Caki2 (cell line): ENCODE measurements around the gene ST8SIA2. TPM values are rescaled to one million over a fixed set of nuclear protein-coding genes. Genes with fewer than 3 reads are reported as not detected.

ENCODE experiments used
- DNase-seq: peaks from one replicate; pipeline ENCODE4 v3.0.0-alpha.2; 2015; ENCODE audit warnings: low read depth
- in situ Hi-C: cut with HindIII; loops from 2 replicates; pipeline ENCODE4 v1.10.0; 2016; ENCODE audit warnings: low sequenced_read_pairs, low pct_unique_long_range_greater_than_20kb, mixed read lengths
- total RNA-seq: library from RNA; depleted of rRNA; stranded (reverse); fragments of >200 nt; shearing (Covaris generic); gene quantifications from 2 replicates; pipeline ENCODE4 v1.2.3, GENCODE V29; 2014; ENCODE audit warnings: low replicate concordance

The ST8SIA2 gene
- total RNA-seq, 1 experiment from 2014 or later = not detected

DNA sequence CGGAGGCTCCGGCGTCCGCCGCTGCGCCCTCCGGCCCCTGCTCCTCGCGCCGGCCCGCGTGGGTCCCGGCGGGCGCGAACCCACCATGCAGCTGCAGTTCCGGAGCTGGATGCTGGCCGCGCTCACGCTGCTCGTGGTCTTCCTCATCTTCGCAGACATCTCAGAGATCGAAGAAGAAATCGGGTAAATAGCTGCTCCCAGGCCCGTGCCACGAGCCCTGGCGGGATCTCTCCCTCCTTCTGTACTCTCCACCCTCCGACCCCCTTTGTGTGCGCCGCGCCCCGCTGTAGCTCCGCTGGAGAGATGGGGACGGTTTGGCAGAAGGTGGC is 263 bp downstream of the ST8SIA2 start:
- in situ Hi-C loops = no loop called here
- no peak for DNase-seq

GRCh38 chr15:92394309-92395097 is 822 bp downstream of the ST8SIA2 start:
- in situ Hi-C loops = no loop called here

GRCh38 chr15:92395098-92395635 is 1.5 kb downstream of the ST8SIA2 start:
- in situ Hi-C loops = no loop called here
- no peak for DNase-seq

More at GRCh38 chr15:92394309-92395097, 822 bp downstream of the ST8SIA2 start:
- DNase-seq = no peak

DNA sequence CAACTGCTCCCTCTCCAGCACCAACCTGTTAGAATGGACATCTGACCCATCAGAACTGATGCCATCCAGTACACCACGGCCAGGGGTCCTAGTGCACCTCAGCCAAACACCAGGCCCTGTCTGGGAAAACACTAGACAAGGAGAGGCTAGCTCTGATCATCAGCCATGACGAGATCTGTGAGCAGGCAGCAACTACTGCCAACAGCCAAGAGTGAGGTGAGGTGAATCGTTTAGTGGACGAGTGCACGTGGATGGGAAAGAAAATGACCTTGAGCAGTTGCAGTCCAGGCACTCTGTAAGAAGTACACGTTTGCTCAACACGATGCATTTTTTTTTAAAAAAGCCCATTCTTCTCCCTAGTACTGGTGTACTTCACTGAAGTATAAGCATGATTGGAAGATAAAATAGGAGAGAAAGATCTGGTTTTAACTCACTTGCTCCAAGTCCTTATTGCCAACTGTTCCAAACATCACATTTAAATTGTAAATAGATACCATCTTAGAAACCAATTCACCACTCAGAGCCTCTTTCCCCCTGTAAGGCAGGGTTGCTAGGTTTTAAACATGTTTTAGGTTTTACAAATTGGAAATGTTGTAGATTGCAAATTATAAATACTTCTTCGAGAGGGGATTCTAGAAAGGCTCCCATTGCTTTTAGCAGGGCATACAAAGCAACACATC is 5.7 kb downstream of the ST8SIA2 start:
- in situ Hi-C loops = no loop called here
- no peak for DNase-seq

GRCh38 chr15:92400573-92400972 is 6.9 kb downstream of the ST8SIA2 start:
- no peak for DNase-seq
- in situ Hi-C loops = no loop called here

- in situ Hi-C loops = no loop called here
- DNase-seq = no peak
These were observed 7.5 kb downstream of the ST8SIA2 start for GRCh38 chr15:92400980-92401787.

DNA sequence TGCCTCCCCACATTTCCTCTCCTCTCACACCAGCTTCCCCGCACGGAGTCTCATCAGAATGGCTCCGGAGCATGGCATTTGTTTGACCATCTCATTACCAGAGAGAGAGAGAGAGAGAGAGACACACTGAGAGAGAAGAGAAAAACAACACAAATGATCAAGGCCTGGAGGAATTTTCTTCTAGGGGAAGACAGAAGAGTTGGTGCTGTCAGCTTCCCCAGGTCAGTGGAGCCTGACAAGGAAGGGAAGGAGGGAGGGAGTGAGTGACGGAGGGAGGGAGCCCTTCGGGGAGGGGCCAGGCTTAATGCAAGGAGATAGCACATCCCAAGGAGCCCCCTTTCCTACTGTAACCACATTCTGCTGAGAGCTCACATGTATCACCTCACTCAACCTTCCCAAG is 9.1 kb downstream of the ST8SIA2 start:
- in situ Hi-C loops = no loop called here
- no peak for DNase-seq

- no peak for DNase-seq
These were observed 12.3 kb downstream of the ST8SIA2 start for GRCh38 chr15:92405942-92406341.

GRCh38 chr15:92407321-92407720 is 13.6 kb downstream of the ST8SIA2 start:
- DNase-seq = no peak
- in situ Hi-C loops = no loop called here

More at GRCh38 chr15:92405942-92406341, 12.3 kb downstream of the ST8SIA2 start:
- in situ Hi-C loops = no loop called here

GRCh38 chr15:92407916-92408315 is 14.2 kb downstream of the ST8SIA2 start:
- in situ Hi-C loops = no loop called here
- no peak for DNase-seq

DNA sequence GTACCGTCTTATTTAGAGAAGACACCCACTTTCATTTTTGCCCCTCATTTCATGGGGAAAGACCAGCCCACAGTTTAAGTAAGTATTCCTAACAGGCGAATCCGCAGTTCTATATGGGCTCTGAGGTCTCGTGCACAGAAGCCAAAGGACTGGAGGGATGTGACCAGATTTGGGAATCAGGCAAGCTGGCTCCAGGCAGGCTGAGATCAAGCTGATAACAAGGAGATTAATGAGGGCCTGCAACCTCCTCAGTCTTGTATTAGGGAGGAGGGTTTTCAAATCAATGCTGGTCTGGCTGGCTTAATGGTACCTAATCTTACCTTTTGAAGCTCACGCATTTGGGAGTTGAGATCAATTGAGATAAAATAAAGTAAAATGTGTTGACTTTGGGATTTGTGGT is 15.3 kb downstream of the ST8SIA2 start:
- in situ Hi-C loops = no loop called here
- DNase-seq = no peak

DNA sequence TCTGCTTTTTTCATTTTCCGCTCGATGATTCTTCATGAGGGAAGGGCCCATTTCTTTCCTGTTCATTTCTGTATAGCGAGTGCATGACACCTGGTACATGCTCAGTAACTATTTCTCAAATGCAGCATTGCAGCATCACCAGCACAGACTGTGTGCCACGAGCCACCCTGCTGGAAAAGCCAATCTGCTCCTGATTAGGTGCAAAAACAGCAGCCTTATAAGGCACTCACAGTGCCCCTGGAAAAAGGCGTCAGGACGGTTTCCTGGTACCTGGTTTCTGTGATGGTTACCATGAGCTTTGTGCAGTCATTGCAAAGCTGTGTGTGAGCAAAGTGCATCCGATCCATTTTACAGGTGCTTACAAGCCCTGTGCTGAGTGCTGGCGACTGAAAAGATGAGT is 15.8 kb downstream of the ST8SIA2 start:
- in situ Hi-C loops = no loop called here
- DNase-seq = no peak

DNA sequence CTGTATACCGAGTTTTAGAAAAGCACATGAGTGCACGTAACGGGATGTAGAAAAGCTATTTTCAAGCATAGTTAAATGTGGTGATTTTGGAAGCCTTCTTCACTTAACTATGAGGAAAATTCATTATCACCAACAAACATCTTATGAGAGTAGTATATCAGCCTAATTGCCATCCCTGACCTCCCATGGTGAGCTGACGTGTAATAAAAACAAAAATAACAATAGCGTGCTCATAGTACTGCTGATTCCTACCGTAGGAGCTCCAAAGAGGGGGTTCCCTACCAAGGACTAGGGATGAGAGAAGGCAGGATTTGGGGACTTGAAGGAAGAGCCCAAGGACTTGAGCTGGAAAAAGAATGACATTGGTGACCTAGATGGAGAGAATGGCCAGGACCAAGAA is 16.9 kb downstream of the ST8SIA2 start:
- in situ Hi-C loops = no loop called here
- DNase-seq = no peak

GRCh38 chr15:92411256-92411655 is 17.6 kb downstream of the ST8SIA2 start:
- DNase-seq = no peak
- in situ Hi-C loops = no loop called here

- no peak for DNase-seq
- in situ Hi-C loops = no loop called here
These were observed 19.8 kb downstream of the ST8SIA2 start for GRCh38 chr15:92413510-92413909.

DNA sequence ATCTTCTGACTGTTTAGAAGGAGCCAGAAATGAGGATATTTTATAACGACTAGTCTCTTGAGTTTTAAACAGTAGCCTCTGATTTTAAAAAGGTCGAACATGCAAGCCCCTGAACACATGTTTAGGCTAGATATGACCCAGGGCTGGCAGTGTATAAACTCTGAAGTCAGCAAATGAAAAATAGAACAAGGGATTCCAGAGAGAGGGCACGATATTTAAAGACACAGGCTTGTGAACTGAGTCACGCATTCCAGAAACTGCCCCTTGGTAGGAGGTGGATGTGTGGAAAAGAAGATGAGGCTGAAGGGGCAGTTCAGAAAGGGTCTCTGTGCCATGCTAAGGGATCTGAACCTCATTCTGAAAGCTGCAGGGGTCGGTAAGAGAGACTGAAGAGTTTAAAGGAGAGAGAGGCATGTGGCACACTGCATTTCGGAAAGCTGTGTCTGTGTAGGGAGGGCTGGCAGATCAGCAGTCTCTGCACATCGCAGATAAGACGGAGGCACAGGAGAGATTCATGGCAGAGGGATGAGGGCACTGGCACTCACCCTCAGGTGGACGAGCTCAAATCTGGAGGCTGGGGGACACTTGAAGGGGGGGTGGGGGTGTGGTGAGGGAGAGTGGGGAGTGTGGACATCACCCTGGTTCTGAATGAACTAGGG is 22.1 kb downstream of the ST8SIA2 start:
- no peak for DNase-seq
- in situ Hi-C loops = no loop called here

DNA sequence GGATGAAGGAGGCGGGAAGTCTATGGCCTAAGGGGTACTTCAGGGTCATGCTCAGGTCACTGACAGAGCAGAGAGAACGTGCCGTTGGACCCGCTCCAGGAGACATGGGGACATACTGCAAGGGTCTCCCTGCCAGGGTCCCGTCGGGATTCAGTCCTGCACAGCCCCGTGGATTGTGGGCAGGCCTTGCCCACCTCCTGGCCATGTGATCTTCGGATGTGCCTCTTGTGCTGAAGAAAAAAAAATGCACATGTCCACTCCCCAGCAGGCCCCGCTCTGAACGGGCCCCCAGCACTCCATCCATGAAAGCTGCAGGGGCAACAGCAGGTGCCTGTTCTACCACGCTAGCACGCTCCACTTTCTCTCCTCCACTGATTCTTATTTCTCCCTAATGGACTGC is 22.9 kb downstream of the ST8SIA2 start:
- in situ Hi-C loops = no loop called here
- DNase-seq = no peak

GRCh38 chr15:92417716-92418115 is 24.0 kb downstream of the ST8SIA2 start:
- in situ Hi-C loops = no loop called here
- no peak for DNase-seq
